ENCODE measurements around the gene IL11RA.
A peak's percentile ranks its signal among the peaks of the same experiment; 100 is the strongest.

Gene IL11RA

GRCh38 chr9:34655394-34655793, 3.4 kb downstream of the IL11RA start:
- DNase-seq, result no peak

- DNase-seq, result no peak
These were observed 5.0 kb downstream of the IL11RA start for GRCh38 chr9:34656992-34657391.

DNA sequence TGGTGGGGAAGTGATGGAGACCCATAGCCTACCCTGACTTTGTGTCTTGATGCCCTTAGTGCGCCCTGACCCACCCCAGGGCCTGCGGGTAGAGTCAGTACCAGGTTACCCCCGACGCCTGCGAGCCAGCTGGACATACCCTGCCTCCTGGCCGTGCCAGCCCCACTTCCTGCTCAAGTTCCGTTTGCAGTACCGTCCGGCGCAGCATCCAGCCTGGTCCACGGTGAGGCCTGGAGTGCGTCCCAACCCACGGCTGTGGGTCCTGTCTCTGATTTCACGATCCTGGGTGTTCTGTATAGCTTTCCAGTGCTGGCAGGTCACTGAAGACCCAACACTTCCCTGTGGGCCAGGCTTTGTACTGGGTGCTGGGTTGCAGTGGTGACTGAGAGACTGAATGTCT, 6.5 kb downstream of the IL11RA start:
- no peak for DNase-seq

GRCh38 chr9:34659592-34660253, 7.7 kb downstream of the IL11RA start:
- no peak for DNase-seq

GRCh38 chr9:34662526-34663302, 10.7 kb downstream of the IL11RA start, which contains the start of gene CCL27:
Gene CCL27 (minus strand): TSS chr9:34662657. CDS start chr9:34662633, 24 bp downstream.
- DNase-seq, result no peak

GRCh38 chr9:34663303-34663605, 11.3 kb downstream of the IL11RA start:
- DNase-seq, result no peak

- DNase-seq, result peak; percentile 77
These were observed 12.5 kb downstream of the IL11RA start for GRCh38 chr9:34664281-34665066.

DNA sequence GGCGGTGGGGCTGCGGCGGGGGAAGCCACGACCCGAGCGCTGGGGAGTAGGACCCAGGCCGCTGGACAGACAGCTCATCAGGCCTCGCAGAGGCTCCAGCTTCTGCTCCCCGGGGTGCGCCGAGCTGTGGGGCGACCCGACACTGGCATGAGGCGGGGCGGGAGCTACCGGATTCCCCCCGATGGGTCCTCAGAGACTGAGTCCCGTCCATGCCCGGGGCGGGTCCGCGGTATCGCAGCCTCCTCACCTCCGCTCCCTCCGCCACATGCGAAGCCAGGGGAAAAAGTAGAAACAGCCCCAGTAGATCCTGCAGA, 13.0 kb downstream of the IL11RA start:
- no peak for DNase-seq

GRCh38 chr9:34665381-34666250, 13.6 kb downstream of the IL11RA start:
- peak; percentile 90 for DNase-seq

GRCh38 chr9:34669809-34670562, 18.0 kb downstream of the IL11RA start:
- DNase-seq, result no peak

GRCh38 chr9:34671307-34671706, 19.3 kb downstream of the IL11RA start:
- DNase-seq, result no peak

DNA sequence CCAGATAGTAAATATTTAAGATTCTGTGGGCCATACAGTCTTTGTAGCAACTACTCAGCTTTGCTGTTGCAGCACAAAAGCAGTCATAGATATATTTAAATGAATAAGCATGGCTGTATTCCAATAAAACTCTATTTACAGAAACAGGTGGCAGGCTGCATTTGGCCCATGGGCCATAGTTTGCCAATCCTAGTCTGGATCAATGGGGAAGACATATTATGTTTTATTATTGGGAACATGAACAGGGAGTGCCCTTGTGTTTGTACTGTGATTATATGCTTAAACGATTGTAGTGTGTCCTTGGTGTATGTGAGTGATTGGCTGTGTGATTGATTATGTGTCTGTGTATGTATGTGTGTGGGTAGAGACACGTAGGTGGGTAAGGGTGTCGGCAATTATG, 22.5 kb downstream of the IL11RA start:
- DNase-seq, result no peak

DNA sequence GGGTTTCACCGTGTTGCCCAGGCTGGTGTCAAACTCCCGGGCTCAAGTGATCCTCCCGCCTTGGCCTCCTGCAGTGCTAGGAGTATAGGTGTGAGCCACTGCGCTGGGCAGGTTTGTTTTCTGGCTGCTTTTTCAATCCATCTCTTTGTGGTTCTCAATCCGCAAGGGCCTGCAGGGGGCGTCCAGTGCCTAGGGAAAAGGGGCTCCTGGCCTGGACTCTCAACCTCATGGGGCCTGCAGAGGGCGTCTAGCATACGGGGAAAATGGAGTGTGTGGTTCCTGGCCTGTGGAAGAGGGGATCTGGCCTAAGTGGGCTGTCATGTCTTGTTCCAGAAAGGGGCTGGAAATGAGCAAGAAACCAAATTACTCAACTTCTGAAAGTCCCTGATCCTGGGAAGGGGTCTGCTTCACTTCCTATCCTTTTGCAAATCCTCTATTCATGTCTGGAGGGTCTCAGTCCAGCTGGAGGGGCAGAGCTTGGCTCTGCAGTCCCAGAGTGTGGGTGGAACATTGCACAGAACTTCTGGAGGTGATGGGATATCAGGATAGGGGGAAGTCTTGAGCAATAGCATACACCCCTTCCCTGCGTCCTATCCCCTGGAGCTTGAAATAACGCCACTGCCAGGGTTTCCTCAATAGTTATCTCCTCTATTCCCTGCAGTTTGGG, 23.2 kb downstream of the IL11RA start:
- peak; percentile 77 for DNase-seq

DNA sequence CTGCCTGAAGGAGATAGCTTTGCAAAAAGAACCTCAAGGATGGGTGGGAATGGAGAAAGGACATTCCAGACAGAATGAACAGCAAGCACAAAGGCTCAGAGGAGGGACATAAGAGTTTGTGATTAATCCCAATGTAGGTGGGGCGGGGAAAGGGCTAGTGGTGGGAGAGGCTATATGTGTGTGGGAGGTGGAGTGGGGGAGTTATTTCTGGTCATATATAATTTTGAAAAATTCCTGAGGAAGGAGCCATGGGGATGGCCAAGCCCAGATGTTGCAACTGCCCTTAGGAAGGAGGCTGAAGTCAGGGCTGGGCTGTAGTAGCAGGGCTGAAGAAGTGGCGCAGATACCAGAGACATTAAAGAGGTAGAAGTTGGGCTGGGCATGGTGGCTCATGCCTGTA, 23.9 kb downstream of the IL11RA start:
- DNase-seq, result no peak

DNA sequence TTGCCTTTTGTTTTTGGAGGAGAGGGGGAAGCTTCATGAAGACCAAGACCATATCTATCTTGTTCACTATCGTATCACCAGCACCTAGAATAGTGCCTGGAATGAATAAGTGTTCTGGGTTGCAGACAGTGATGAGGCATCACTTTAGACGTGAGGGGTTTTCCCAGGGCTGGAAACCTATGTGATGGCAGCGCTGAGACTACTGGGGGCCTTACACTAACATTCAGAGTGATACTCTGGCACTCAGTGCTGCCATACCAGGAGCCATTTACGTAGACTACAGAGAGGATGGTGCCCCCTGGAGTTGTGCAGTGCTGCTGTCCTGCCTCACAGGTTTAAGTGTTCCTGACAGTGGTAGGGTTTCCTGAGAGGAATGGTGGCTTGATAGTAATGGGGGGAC, 32.2 kb downstream of the IL11RA start:
- no peak for DNase-seq

DNA sequence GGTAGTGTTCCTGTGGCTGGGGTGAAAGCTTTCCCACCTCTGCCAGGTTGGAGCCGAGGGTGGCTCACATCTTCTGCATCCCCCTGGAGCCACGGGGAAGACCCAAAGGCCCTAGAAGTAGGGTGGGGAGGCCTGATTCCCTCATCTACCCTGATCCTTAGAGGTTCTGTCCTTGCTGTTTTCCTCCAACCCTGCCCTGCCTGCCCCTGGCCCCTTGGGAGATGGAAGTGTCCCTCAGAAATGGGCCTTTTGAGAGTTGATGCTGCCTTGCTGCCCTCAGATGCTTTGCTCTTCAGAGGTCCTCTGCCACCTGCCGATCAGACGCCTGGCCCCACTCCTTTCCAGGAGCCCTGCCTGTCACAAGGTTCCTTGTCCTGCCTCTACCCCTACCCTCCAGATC, 32.8 kb downstream of the IL11RA start:
- no peak for DNase-seq

DNA sequence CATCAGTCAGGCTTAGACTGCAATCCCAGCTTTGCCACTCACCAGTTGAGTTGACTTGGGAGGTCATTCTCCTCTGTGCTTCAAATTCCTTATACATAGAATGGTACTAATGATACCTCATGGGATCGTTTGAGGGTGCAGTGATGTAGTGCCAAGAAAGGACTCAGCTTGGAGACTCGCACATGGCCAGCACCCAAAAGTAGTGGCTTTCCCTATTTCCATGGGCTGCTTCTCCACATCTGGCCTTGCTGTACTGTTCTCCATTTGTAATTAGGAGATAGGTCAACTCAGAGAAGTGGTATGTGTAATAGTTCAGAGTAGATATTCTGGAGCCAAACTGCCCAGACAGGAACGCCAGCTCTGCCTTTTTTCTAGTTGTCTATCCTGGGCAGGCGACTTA, 33.6 kb downstream of the IL11RA start:
- no peak for DNase-seq

DNA sequence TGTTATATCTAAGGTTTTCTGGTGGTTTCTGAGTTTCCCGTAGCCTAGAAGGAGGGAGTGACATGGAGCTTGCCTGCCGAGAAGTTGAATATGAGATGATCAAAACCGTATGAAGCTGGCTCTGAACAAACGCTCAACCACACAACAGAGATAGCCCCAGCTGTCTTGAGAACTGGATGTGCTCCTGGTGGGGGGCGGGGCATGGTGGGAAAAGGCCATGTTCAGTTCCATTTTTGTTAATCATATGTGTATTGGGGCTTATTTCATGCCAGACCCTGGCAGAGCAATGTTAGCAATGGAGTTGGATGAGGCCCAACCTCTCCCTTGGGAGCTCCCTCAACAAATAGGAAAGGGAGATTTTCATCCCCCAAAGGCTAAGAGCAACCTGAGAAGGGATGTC, 34.2 kb downstream of the IL11RA start:
- DNase-seq, result no peak

- DNase-seq, result no peak
These were observed 34.7 kb downstream of the IL11RA start for GRCh38 chr9:34686732-34687131.

GRCh38 chr9:34687276-34688030, 35.5 kb downstream of the IL11RA start:
- DNase-seq, result no peak
